AG09319 (cell line): Measurements from ENCODE around the gene ING2.

Experiments used
- DNase-seq: peaks from one replicate; pipeline ENCODE4 v3.0.0-alpha.2; 2010; ENCODE audit warnings: low read depth; ENCODE audit errors: extremely low read depth
- TF ChIP-seq, protein P1 (sequence below): IDR thresholded peaks from 2 replicates; pipeline ENCODE4 v1.5.1; 2011; ENCODE audit warnings: low read depth, mild to moderate bottlenecking, inconsistent platforms, low read length, moderate library complexity

The ING2 gene

GRCh38 chr4:183558873-183559272 lies 54.0 kb downstream of the ING2 start:
- DNase-seq = no peak
- TF ChIP-seq, protein P1, sequence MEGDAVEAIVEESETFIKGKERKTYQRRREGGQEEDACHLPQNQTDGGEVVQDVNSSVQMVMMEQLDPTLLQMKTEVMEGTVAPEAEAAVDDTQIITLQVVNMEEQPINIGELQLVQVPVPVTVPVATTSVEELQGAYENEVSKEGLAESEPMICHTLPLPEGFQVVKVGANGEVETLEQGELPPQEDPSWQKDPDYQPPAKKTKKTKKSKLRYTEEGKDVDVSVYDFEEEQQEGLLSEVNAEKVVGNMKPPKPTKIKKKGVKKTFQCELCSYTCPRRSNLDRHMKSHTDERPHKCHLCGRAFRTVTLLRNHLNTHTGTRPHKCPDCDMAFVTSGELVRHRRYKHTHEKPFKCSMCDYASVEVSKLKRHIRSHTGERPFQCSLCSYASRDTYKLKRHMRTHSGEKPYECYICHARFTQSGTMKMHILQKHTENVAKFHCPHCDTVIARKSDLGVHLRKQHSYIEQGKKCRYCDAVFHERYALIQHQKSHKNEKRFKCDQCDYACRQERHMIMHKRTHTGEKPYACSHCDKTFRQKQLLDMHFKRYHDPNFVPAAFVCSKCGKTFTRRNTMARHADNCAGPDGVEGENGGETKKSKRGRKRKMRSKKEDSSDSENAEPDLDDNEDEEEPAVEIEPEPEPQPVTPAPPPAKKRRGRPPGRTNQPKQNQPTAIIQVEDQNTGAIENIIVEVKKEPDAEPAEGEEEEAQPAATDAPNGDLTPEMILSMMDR = no peak

DNA sequence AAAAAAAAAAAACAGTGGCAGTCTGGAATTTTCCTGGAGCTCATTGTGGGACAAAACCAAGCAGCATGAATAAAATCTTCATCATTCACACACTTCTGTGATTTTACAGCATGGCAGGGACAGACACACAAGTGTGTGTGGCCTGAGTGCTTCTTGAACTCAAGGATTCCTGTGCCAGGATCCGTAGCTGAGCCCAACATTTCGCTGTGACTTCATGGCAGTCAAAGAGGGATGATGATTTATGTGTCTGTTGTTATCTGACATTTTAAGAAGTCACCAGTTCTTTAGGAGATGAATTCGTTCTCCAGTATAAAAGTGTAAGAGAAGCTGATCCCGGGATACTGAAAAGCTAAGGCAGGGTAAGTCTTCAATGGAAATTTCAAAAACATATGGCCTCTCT lies 57.0 kb downstream of the ING2 start:
- TF ChIP-seq, protein P1 = no peak
- DNase-seq = no peak
